Pancreas (tissue), 10 donors: ENCODE results near the gene ARID3A. TPM values are rescaled to one million over a fixed set of nuclear protein-coding genes. Genes with fewer than 3 reads are reported as not detected.
A peak's percentile ranks its signal among the peaks of the same experiment; 100 is the strongest.

Experiments used
- ATAC-seq, 4 donors: fragments of 200-7000 bp; cut with Tn5 transposase; one replicate each; pipeline versions ENCODE4 v1.8.0 to v1.9.1; 2020; ENCODE audit warnings: mild to moderate bottlenecking in 4 of 4, moderate library complexity in 4 of 4
- DNase-seq, 6 donors: peaks; one replicate each; pipeline ENCODE4 v3.0.0-alpha.2; 2020
- FAIRE-seq: peaks from 2 replicates; lab custom pipeline; 2012; peaks lifted over from hg19 to GRCh38; lab: Jason Lieb, UNC
- H3K27ac ChIP-seq, 4 donors: fragments of 200-600 bp; sonication (generic); 1 replicate in 3 of 4; 2 replicates in 1 of 4; pipeline versions ENCODE4 v1.5.0 to v1.8.0; 2020
- H3K27me3 ChIP-seq, 4 donors: fragments of 200-600 bp; one replicate each; pipeline ENCODE4 v1.8.0; 2021
- H3K36me3 ChIP-seq, 3 donors: fragments of 200-600 bp; sonication (generic) in 1 of 3; one replicate each; pipeline versions ENCODE4 v1.5.0 to v1.8.0; 2020 to 2021
- H3K4me1 ChIP-seq, 3 donors: fragments of 200-600 bp; one replicate each; pipeline ENCODE4 v1.8.0; 2021
- H3K4me3 ChIP-seq, 4 donors: fragments of 200-600 bp; sonication (generic) in 2 of 4; one replicate each; pipeline versions ENCODE4 v1.5.0 to v1.8.0; 2020 to 2021
- H3K9me3 ChIP-seq, 4 donors: fragments of 200-600 bp; one replicate each; pipeline ENCODE4 v1.8.0; 2021
- CTCF ChIP-seq, 4 donors: fragments of 200-600 bp; sonication (generic) in 3 of 4; IDR thresholded peaks; one replicate each; pipeline versions ENCODE4 v1.5.0 to v1.8.0; 2021; ENCODE audit warnings: antibody characterized with exemption in 4 of 4
- WGBS, 2 donors: extraction: QIAGEN DNeasy Blood & Tissue Kit; methylation state at CpG; one replicate each; pipeline ENCODE4 v1.1.7; 2013; 5-methylcytosine and 5-hydroxymethylcytosine counted together
- intact Hi-C, 3 donors: fragments of 100-400 bp; cut with DNase I; formaldehyde crosslinking; loops; one replicate each; pipeline versions ENCODE4 v1.11.1 to v1.14.2; 2022
- polyA plus RNA-seq, 2 donors: library from polyadenylated mRNA; stranded (reverse); fragments of 200-250 nt; gene quantifications; one replicate each; pipeline ENCODE4 v1.2.3, GENCODE V29; 2013
- total RNA-seq, 6 donors: library from RNA; stranded (reverse); fragmentation: NEBNext Ultra II Directional in 4 of 6; extraction: Animal tissue kit (Norgen Biotek cat#: 25700) in 4 of 6; gene quantifications; one replicate each; pipeline versions ENCODE4 v1.2.1 to v1.2.4, GENCODE V29; 2021 to 2023
- donor health status: healthy with polysubstance abuse.
- donor health status: DM: no; HTN: no; CAD: no; lungs with moderate emphysema.
- donor health status: DM: no; HTN: no; CAD: no.
- donor health status: control.
- donor health status: control.
- donor health status: Bipolar disorder and iron deficiency.
- donor health status: DM: yes; HTN: yes; CAD: no.
- donor health status: DM: no; HTN: no; CAD: no.
- donor health status: DM: no; HTN: no; CAD: no.
- donor health status: DM: yes; HTN: yes; CAD: no.

Gene ARID3A
- total and polyA plus RNA-seq, 8 donors, result 4.6 to 8.5 (median 7.1) TPM

- TF ChIP-seq CTCF (IDR thresholded peaks at IDR 0.05), result no peak
Measured at GRCh38 chr19:1006711-1007398, 81.0 kb downstream of the ARID3A start.

DNA sequence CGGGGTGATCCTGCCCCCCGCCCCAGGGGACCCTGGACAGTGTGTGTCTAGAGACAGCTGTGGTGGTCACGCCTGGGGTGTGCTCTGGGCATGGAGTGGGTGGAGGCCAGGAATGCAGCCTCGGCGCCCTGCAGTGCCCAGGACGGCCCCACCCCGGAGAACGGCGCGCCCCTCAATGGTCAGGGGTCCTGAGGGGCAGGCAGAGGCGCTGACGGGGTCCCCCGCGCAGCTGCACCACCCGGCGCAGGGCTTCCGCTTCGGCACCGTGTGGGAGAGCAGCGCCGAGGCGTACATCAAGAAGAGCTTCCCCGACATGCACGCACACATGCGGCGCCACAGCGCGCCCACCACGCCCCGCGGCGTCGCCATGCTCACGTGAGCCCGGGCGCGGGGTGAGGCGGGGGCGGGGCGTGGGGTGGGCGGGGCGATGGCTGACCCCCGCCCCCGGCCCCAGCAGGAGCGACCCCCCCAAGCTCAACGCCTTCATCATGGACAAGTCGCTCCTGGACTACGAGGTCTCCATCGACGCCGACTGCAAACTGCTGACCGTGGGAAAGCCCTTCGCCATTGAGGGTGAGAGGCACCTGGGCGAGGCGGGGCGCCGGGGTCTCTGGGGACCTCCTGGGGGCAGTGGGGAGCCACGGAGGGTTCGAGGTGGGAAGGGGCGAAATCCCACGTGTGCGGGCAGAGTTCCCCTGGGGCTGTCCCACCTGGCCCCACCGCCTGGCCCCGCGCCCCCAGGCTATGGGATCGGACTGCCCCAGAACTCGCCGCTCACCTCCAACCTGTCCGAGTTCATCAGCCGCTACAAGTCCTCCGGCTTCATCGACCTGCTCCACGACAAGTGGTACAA, 81.8 kb downstream of the ARID3A start:
- TF ChIP-seq CTCF (IDR thresholded peaks at IDR 0.05), result no peak
- FAIRE-seq (no peak), DNase-seq (peak in 1 of 6 donors; percentile 75), ATAC-seq (no peak)
- no peak overlapping the region for H3K27ac ChIP-seq
- H3K27me3 ChIP-seq, result no peaks in the 10 kb centered on the region
- no peaks in the 10 kb centered on the region for H3K9me3 ChIP-seq
- H3K36me3 ChIP-seq, result peaks cover 0 to 34% (median 17%) of the 10 kb centered on the region in 3 donors
- H3K4me1 ChIP-seq, result no peaks in the 10 kb centered on the region
- intact Hi-C loops, result no loop called here
- no peak overlapping the region for H3K4me3 ChIP-seq
- WGBS, 2 donors, result 86 to 91% methylated on average over 72 to 73 of the region's 73 CpGs

More at GRCh38 chr19:1006711-1007398, 81.0 kb downstream of the ARID3A start:
- DNase-seq (no peak), ATAC-seq (no peak), FAIRE-seq (no peak)
- Histone ChIP-seq H3K27me3 (no peaks in the 10 kb centered on the region), H3K4me3 (no peak overlapping the region), H3K9me3 (no peaks in the 10 kb centered on the region), H3K4me1 (no peaks in the 10 kb centered on the region), H3K27ac (no peak overlapping the region), H3K36me3 (peaks cover 0 to 27% (median 15%) of the 10 kb centered on the region in 3 donors)
- WGBS, 2 donors, result 64 to 66% methylated on average over 26 to 27 of the region's 27 CpGs
- intact Hi-C loops, result no loop called here

- peaks cover 0 to 41% (median 21%) of the 10 kb centered on the region in 3 donors for H3K36me3 ChIP-seq
- H3K9me3 ChIP-seq, result no peaks in the 10 kb centered on the region
- WGBS, 2 donors, result 93% methylated on average over 43 to 45 of the region's 45 CpGs
- ATAC-seq (peak in 1 of 4 donors; percentile 2), DNase-seq (peak in 2 of 6 donors; percentile 32 to 76), FAIRE-seq (no peak)
- no peaks in the 10 kb centered on the region for H3K27me3 ChIP-seq
- no peaks in the 10 kb centered on the region for H3K4me1 ChIP-seq
- intact Hi-C loops, result no loop called here
- no peak for TF ChIP-seq CTCF (IDR thresholded peaks at IDR 0.05)
- no peak overlapping the region for H3K4me3 ChIP-seq
- no peak overlapping the region for H3K27ac ChIP-seq
Measured at GRCh38 chr19:1008268-1009040, 82.6 kb downstream of the ARID3A start.

- TF ChIP-seq CTCF (IDR thresholded peaks at IDR 0.05), result no peak
- Histone ChIP-seq H3K9me3 (no peaks in the 10 kb centered on the region), H3K4me3 (no peak overlapping the region), H3K4me1 (no peaks in the 10 kb centered on the region), H3K27me3 (no peaks in the 10 kb centered on the region), H3K36me3 (peaks cover 0 to 49% (median 21%) of the 10 kb centered on the region in 3 donors), H3K27ac (no peak overlapping the region)
- DNase-seq, result peak in 3 of 6 donors; percentile 42 to 82 (median 59)
- intact Hi-C loops, result no loop called here
- FAIRE-seq, result no peak
- WGBS, 2 donors, result 88 to 90% methylated on average over 86 to 92 of the region's 92 CpGs
- ATAC-seq, result peak in 2 of 4 donors; percentile 2 to 17
Measured at GRCh38 chr19:1009041-1009980, 83.5 kb downstream of the ARID3A start.
